ENCODE measurements around the gene DNAH14. TPM values are rescaled to one million over a fixed set of nuclear protein-coding genes. Genes with fewer than 3 reads are reported as not detected.
"Not testable (repeated sequence)": the region's sequence is repeated elsewhere in the genome, so short reads cannot be mapped to it uniquely, and the experiment has no call there.

The DNAH14 gene
- total RNA-seq, 1 donor from 2014 or later = 21.6 TPM

- DNase-seq (ENCODE audit: low spot score) = peak; percentile 41
- Mint-ChIP-seq H3K36me3 (ENCODE audit: low read depth, unreplicated experiment) (no peaks in the 10 kb centered on the region), H3K4me1 (ENCODE audit: unreplicated experiment) (no peaks in the 10 kb centered on the region), H3K27me3 (ENCODE audit: unreplicated experiment) (no peaks in the 10 kb centered on the region), H3K4me3 (ENCODE audit: unreplicated experiment) (no peak overlapping the region), H3K9me3 (ENCODE audit: unreplicated experiment) (no peaks in the 10 kb centered on the region), H3K27ac (ENCODE audit: unreplicated experiment) (no peak overlapping the region)
- TF ChIP-seq CTCF (IDR thresholded peaks at IDR 0.05; ENCODE audit: unreplicated experiment) = peak; percentile 74
Measured at GRCh38 chr1:225318706-225319575, 389.5 kb downstream of the DNAH14 start.

DNA sequence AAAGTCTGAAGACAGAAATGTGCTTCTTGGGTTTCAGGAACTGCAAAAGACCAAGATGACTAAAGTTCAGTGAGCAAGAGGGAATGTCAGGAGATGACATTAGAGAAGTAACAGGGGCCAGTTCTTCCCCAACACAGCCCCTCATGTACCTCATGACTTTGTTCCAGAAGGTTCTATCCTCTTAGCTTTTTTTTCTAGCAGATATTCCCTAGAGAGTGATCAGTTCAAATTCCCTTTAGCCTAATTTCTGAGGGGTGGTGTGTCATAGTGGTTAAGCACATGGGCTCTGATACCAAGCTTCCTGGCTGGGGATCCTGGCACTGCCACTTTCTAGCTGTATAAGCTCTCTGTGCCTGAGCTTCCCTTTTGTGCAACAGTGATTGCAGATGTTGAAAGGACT, 390.4 kb downstream of the DNAH14 start:
- DNase-seq (ENCODE audit: low spot score) = no peak
- Mint-ChIP-seq H3K4me1 (ENCODE audit: unreplicated experiment) (no peaks in the 10 kb centered on the region), H3K4me3 (ENCODE audit: unreplicated experiment) (no peak overlapping the region), H3K9me3 (ENCODE audit: unreplicated experiment) (no peaks in the 10 kb centered on the region), H3K36me3 (ENCODE audit: low read depth, unreplicated experiment) (no peaks in the 10 kb centered on the region), H3K27me3 (ENCODE audit: unreplicated experiment) (no peaks in the 10 kb centered on the region), H3K27ac (ENCODE audit: unreplicated experiment) (no peak overlapping the region)
- no peak for TF ChIP-seq CTCF (IDR thresholded peaks at IDR 0.05; ENCODE audit: unreplicated experiment)

DNA sequence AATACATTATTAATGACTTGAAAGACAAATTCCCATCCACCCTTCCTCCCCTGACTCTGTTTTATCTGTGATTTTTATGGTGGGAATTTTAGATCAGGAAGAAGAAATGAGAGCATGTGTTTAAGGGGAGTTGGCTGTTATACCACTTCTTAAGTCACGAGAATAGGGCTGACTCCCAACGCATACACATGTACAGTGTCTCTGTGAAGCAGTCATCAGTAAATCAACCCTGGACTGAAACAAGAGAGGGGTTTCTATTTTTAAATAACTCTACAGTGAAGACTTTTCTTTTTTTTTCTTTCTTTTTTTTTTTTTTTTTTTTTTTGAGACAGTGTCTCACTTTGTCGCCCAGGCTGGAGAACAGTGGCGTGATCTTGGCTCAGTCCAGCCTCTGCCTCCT, 392.3 kb downstream of the DNAH14 start:
- Mint-ChIP-seq H3K4me3 (ENCODE audit: unreplicated experiment) (no peak overlapping the region), H3K36me3 (ENCODE audit: low read depth, unreplicated experiment) (no peaks in the 10 kb centered on the region), H3K4me1 (ENCODE audit: unreplicated experiment) (no peaks in the 10 kb centered on the region), H3K27me3 (ENCODE audit: unreplicated experiment) (no peaks in the 10 kb centered on the region), H3K27ac (ENCODE audit: unreplicated experiment) (no peak overlapping the region), H3K9me3 (ENCODE audit: unreplicated experiment) (no peaks in the 10 kb centered on the region)
- TF ChIP-seq CTCF (IDR thresholded peaks at IDR 0.05; ENCODE audit: unreplicated experiment) = no peak
- DNase-seq (ENCODE audit: low spot score) = no peak

DNA sequence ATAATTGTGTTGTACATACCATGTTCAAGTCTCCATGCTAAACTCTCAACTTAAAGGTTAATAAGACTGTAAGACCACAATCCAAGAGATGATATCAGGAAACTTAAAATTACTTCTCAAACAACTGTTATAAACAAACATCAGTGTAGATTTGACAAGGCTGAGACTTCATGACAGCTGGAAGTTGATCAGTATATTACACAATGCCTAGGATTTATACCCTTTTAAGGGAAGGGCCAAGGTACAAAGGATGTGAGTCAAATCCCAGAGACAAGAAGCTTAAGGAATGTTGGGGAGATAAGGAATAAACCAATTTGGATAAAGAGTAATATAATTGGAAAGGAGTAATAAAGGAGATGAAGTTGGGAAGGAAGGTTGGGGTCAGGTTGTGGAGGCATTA, 399.6 kb downstream of the DNAH14 start:
- Mint-ChIP-seq H3K27me3 (ENCODE audit: unreplicated experiment) (no peaks in the 10 kb centered on the region), H3K36me3 (ENCODE audit: low read depth, unreplicated experiment) (no peaks in the 10 kb centered on the region), H3K4me3 (ENCODE audit: unreplicated experiment) (no peak overlapping the region), H3K27ac (ENCODE audit: unreplicated experiment) (no peak overlapping the region), H3K4me1 (ENCODE audit: unreplicated experiment) (no peaks in the 10 kb centered on the region), H3K9me3 (ENCODE audit: unreplicated experiment) (no peaks in the 10 kb centered on the region)
- no peak for TF ChIP-seq CTCF (IDR thresholded peaks at IDR 0.05; ENCODE audit: unreplicated experiment)
- no peak for DNase-seq (ENCODE audit: low spot score)

DNA sequence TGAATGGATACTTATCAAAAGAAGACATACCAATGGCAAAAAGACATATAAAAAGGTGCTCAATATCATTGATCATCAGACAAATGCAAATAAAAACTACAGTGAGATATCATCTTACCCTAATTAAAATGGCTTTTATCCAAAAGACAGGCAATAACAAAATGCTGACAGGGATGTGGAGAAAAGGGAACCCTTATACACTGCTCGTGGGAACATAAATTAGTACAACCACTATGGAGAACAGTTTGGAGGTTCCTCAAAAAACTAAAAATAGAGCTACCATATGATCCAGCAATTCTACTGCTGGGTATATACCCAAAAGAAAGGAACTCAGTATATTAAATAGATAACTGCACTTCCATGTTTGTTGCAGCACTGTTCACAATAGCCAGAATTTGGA, 400.5 kb downstream of the DNAH14 start:
- not testable (repeated sequence) for H3K4me1 Mint-ChIP-seq (ENCODE audit: unreplicated experiment); H3K4me3 Mint-ChIP-seq (ENCODE audit: unreplicated experiment); H3K9me3 Mint-ChIP-seq (ENCODE audit: unreplicated experiment); DNase-seq (ENCODE audit: low spot score); H3K27me3 Mint-ChIP-seq (ENCODE audit: unreplicated experiment); H3K36me3 Mint-ChIP-seq (ENCODE audit: low read depth, unreplicated experiment); H3K27ac Mint-ChIP-seq (ENCODE audit: unreplicated experiment)
